GM18508 (cell line): ENCODE data around the gene C17orf58.
"Not testable (repeated sequence)": the region's sequence is repeated elsewhere in the genome, so short reads cannot be mapped to it uniquely, and the experiment has no call there.

Experiments used
- ATAC-seq: cut with Tn5 transposase; IDR thresholded peaks from one replicate; pipeline ENCODE4 v1.9.1; 2021; ENCODE audit warnings: moderate number of reproducible peaks; ENCODE audit not compliant: insufficient read depth, unreplicated experiment

Gene C17orf58

DNA sequence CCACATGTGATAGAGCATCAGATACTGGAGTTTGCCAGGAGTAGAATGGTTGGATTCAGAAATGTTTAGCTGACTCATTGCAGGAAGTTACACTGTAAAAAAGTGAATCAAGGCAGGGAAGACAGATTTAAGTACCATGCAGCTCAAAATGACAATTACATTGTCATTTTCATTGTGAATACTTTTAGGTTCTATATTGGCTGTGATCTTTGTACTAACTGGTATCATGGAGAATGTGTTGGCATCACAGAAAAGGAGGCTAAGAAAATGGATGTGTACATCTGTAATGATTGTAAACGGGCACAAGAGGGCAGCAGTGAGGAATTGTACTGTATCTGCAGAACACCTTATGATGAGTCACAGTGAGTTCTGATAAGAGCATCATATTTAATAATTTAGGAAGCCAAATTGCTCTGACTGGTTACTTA is 33.1 kb downstream of the C17orf58 start:
- not testable (repeated sequence) for ATAC-seq

DNA sequence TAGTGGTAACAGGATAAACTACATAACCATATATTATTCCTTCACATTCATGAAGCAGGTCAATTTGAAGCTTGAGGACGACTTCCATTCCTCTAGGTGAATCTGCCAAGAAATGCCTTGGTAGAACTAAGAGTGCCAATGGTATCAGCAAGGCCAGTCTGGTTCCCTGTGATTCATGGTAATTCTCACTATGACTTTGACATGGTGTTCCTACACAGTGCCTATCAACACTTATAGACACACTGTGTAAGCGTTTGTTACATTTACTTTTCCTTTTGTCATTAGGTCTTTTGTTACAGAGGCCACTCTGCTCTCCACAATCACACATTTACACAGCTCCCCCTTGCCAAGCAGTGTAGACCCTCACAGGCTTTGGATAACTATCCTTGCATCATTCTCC is 34.1 kb downstream of the C17orf58 start:
- ATAC-seq = not testable (repeated sequence)

DNA sequence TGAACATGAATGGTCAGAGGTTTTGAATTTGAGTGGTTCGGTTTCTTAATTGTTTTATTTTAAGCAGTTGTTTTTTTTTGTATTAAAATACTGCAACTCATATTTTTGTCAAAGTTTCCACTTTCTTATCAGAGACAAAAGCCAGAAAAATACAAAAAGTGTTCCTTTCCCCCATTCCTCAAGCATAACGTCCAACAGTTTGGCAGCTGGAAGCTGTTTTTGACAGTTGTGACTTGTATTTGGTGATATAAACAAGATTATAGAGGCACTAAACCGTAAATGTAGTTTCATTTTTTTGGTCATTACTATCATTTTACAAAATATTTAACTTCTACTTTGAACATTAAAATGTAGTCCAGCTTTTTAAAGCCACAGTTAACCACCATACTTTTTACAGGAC is 36.0 kb downstream of the C17orf58 start:
- not testable (repeated sequence) for ATAC-seq

DNA sequence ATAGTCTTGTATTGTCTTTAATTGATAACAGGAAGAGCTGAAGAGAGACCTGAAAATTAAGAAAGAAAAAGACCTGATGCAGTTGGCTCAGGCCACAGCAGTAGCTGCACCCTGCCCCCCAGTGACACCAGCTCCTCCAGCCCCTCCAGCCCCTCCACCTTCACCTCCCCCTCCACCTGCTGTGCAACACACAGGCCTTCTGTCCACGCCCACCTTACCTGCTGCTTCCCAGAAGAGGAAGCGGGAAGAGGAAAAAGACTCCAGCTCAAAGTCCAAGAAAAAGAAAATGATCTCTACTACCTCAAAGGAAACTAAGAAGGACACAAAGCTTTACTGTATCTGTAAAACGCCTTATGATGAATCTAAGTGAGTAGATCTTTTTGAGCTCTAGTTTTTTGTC is 36.8 kb downstream of the C17orf58 start:
- no peak for ATAC-seq

DNA sequence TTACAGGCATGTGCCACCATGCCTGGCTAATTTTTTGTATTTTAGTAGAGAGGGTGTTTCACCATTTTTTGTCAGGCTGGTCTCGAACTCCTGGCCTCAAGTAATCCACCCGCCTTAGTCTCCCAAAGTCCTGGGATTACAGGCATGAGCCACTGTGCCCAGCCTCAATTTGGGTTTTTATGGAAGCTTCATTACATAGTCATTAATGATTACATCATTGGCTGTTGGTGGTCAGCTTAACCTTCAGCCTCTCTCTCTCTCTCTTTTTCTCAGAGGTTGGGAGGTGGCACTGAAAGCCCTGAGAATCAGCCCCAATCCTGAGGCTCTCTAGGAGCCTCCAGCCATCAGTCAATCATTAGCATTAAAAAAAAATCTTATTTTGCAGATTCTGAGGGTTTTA is 45.3 kb downstream of the C17orf58 start:
- ATAC-seq = no peak

DNA sequence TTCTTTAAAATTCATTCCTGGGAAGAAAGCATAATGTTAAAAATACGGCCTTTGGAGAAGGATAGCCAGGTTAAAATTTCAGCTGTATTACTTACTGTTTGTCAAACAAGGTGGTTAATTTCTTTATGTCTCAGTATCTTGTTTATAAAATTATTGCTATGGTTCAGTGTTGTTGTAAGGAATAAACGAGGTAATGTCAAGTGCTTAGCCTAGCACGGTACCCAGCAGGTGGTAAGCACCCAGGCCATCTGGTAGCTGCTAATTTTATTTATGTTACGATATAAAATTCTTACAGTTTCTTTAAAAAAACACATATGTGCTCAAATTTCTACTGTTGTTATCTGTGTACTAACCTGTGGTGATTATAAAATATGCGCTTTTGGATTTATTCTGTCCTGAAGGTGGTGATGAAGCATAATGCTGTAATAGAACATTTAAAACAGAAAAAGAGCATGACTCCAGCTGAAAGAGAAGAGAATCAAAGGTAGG is 48.9 kb downstream of the C17orf58 start:
- no peak for ATAC-seq

DNA sequence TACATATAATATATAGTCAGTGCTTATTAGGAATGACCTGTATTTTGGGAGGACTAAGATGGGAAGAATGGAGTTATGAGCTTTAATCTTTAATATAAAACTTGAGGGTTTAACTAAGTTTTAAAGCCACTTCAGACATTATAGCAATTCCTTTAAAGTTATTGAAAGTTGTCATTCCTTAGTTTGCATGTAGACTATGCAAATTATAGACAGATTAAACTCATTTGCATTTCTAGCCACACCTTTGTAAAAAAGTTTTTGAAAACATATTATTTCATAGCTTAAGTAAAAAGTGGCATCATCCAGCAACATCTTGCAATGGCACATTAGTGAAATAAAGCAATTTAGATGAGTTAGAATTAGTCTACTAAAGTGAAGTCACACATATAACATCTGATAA is 49.8 kb downstream of the C17orf58 start:
- ATAC-seq = no peak

DNA sequence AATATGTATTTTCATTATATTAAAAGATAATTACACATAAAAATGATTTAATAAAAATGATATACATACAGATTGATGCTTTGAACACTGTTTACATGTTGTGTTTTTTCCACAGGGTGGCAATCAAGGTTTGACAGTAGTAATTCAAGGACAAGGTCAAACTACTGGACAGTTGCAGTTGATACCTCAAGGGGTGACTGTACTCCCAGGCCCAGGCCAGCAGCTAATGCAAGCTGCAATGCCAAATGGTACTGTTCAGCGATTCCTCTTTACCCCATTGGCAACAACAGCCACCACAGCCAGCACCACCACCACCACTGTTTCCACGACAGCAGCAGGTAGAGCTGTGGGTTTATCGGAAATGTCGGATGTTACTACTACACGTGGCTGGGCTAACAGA is 52.2 kb downstream of the C17orf58 start:
- ATAC-seq = no peak

DNA sequence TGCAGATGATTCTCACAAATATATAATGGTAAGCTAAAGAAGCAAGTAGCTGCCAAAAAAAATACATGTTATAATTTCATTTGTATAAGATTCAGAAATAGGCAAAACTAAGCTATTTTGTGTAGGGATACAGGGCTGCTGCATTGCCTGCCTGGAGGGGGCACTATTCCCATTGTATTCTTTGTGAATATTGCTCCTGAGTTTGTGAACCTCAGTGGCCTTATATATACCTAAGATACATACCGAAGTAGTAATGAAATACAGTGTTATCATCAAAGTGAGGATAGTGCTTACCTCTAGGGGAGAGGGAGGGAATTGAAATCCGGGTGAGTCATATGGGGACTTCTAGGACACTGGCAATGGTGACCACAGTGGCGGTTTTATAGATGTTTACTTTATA is 53.5 kb downstream of the C17orf58 start:
- ATAC-seq = no peak
